ENCODE data around the gene HOXC13.
A peak's percentile ranks its signal among the peaks of the same experiment; 100 is the strongest.

HOXC13 gene

DNA sequence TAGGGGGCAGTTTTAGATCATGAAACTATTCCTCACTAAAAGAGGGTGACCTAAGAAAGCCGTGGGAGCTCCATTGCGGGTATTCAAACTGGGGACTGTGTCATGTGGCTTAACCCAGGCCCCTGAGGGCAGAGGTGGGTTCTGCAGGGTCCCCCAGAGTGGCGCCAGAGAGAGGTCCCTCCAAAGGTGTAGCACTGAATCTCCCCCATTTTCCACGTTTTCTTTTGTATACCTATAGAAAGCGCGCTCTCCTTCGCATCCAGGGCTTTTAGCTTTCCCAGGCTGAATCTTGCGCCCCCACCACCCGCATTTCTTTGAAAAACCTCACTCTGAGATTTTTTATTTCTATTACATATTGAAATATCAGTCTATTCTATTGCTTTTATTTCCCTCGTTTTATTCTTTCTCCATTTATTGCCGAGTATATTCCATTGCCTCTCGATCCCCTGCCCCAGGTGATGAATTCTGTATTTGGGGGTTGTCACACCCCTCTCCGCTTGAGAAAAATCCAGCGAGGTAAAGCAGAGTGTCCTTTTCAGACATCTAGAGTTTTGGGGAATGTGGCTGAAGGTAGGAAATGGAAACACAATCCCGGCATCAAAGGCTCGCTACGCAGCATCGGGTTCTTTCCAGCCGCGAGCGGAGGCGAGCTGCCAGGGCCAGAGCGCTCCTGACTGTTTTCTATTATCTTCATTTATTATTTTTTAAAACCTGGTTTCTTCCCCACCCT is 870 bp upstream of the HOXC13 start:
- H3K4me1 ChIP-seq: no peaks in the 10 kb centered on the region
- no peak for DNase-seq
- no peaks in the 10 kb centered on the region for H3K36me3 ChIP-seq
- H3K4me3 ChIP-seq (ENCODE audit: low read depth, low read length): peak overlapping the region; percentile 41
- H3K9me3 ChIP-seq: no peaks in the 10 kb centered on the region
- no peak for TF ChIP-seq CTCF (IDR thresholded peaks at IDR 0.05; ENCODE audit: low read depth, low read length)
- peaks cover 96% of the 10 kb centered on the region for H3K27me3 ChIP-seq

DNA sequence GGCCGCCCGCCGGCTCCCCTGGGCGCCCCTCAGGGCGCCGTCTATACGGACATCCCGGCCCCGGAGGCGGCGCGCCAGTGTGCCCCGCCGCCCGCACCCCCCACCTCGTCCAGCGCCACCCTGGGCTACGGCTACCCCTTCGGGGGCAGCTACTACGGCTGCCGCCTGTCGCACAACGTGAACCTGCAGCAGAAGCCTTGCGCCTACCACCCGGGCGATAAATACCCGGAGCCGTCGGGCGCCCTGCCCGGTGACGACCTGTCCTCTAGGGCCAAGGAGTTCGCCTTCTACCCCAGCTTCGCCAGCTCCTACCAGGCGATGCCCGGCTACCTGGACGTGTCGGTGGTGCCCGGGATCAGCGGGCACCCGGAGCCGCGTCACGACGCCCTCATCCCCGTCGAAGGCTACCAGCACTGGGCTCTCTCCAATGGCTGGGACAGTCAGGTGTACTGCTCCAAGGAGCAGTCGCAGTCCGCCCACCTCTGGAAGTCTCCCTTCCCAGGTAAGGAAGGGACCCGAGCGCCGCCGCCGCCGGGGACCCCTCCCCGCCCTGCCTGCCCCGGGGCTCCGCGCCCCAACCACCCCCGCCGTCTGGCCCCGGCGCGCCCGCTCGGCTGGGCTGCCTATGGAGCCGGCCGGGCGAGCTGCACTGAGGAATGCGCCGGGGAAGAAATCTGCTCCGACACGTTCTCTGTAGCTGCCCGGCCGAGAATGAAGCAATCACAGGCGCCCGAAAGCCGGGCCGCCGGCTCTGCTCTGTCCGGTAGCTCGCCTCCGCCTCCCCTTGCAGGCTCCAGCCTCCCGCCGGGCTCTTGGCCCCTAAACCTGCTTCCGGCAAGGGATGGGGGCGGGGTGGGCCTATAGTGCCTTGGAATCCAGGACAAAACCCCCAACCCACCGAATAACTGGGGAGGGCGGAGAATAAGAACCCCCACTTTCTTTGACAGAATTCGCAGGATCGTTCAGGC is 794 bp downstream of the HOXC13 start:
- Histone ChIP-seq H3K36me3 (no peaks in the 10 kb centered on the region), H3K9me3 (no peaks in the 10 kb centered on the region), H3K4me3 (ENCODE audit: low read depth, low read length) (peak overlapping the region; percentile 41; the same call in 1 of the 2 replicates), H3K4me1 (no peaks in the 10 kb centered on the region), H3K27me3 (peaks cover 96% of the 10 kb centered on the region)
- DNase-seq: no peak
- no peak for TF ChIP-seq CTCF (IDR thresholded peaks at IDR 0.05; ENCODE audit: low read depth, low read length)

- Histone ChIP-seq H3K27me3 (peaks cover 96% of the 10 kb centered on the region), H3K4me1 (no peaks in the 10 kb centered on the region), H3K36me3 (no peaks in the 10 kb centered on the region), H3K4me3 (ENCODE audit: low read depth, low read length) (no peak overlapping the region), H3K9me3 (no peaks in the 10 kb centered on the region)
- no peak for DNase-seq
- TF ChIP-seq CTCF (IDR thresholded peaks at IDR 0.05; ENCODE audit: low read depth, low read length): no peak
Observed at GRCh38 chr12:53940443-53941014, 1.9 kb downstream of the HOXC13 start.

DNA sequence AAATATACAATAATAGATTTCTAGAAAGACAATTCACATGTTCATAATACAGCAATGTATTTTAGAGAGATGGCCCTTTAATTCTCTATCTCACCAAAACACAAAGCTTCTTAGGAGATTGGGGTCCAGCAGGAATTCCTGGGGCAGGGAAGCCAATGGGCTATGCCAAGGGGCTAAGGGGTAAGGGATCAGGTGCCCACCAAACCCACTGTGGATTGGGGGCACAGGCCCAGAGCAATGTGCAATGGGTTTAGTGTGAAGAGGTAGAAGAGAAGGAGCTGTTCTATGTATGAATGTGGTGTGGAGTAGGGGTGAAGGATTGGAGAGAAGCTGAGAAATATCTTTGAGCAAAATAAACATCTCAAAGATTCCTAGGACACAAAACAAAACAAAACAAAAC is 2.6 kb downstream of the HOXC13 start:
- no peak for TF ChIP-seq CTCF (IDR thresholded peaks at IDR 0.05; ENCODE audit: low read depth, low read length)
- H3K27me3 ChIP-seq: peaks cover 96% of the 10 kb centered on the region
- DNase-seq: no peak
- H3K36me3 ChIP-seq: no peaks in the 10 kb centered on the region
- H3K4me1 ChIP-seq: no peaks in the 10 kb centered on the region
- H3K4me3 ChIP-seq (ENCODE audit: low read depth, low read length): no peak overlapping the region
- no peaks in the 10 kb centered on the region for H3K9me3 ChIP-seq

- Histone ChIP-seq H3K27me3 (peaks cover 96% of the 10 kb centered on the region), H3K9me3 (no peaks in the 10 kb centered on the region), H3K36me3 (no peaks in the 10 kb centered on the region), H3K4me1 (no peaks in the 10 kb centered on the region), H3K4me3 (ENCODE audit: low read depth, low read length) (no peak overlapping the region)
- no peak for TF ChIP-seq CTCF (IDR thresholded peaks at IDR 0.05; ENCODE audit: low read depth, low read length)
- DNase-seq: no peak
Observed at GRCh38 chr12:53941750-53942149, 3.1 kb downstream of the HOXC13 start.
